HG02678 (cell line): ENCODE data around the gene MLC1.

Source experiments
- ATAC-seq: cut with Tn5 transposase; IDR thresholded peaks from one replicate; pipeline ENCODE4 v1.9.1; 2021; ENCODE audit warnings: mild to moderate bottlenecking, moderate library complexity; ENCODE audit not compliant: unreplicated experiment

Gene MLC1

DNA sequence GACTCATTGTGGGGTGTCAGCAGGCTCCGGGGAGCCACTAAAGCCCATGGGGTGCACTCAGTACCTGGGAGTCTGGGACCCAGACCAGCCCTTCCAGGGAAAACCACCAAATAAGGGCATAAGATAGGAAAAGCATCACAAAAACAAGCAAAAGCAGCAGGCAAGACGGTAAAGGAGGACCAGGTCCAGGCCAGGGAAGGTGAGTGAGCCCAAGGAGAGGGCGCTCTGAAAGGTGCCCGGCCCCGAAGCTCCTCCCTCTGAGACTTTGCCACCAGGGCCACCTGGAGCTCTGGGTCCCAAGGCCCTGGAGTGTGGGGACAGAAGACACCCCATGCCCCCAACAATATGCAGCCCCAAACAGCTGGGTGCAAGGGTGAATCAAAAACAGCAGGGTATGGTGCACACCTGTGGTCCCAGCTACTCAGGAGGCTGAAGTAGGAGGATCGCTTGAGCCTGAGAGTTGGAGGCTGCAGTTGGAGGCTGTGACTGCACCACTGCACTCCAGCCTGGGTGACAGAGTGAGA, 67.5 kb downstream of the MLC1 start:
- no peak for ATAC-seq

DNA sequence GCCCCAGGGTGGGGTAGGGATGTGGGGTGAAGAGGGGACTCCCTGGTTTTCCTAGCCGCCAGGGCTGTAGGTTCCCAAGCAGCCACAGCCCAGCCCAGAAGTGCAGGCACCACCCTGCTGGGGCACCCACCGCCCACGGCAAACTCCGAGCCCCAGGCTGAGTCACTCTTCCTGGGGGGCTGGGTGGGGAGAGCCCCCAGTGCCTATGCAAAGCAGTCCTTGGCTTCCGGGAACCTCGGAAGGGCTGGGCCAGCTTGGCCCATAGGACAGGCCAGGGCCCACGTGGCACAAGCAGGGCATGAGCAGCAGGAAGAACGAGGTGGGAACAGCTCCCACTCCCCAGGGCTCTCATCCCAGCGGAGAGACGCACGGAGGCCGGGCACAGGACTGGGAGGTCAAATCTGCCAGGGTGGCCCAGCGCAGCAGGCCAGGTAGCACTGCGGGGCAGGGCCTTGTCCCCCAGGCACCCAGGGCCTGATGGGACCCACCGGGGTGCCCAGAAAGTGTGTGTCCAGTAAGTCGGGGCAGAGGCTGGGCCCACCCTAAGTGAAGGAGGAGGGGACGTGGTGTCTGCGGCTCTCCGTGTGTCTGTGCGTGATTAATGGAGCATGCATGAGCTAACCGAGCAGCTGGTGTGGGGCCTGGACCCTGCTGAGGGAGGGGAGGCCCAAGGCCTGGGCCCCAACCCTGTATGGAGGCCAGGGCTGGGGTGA, 68.1 kb downstream of the MLC1 start:
- ATAC-seq = no peak

DNA sequence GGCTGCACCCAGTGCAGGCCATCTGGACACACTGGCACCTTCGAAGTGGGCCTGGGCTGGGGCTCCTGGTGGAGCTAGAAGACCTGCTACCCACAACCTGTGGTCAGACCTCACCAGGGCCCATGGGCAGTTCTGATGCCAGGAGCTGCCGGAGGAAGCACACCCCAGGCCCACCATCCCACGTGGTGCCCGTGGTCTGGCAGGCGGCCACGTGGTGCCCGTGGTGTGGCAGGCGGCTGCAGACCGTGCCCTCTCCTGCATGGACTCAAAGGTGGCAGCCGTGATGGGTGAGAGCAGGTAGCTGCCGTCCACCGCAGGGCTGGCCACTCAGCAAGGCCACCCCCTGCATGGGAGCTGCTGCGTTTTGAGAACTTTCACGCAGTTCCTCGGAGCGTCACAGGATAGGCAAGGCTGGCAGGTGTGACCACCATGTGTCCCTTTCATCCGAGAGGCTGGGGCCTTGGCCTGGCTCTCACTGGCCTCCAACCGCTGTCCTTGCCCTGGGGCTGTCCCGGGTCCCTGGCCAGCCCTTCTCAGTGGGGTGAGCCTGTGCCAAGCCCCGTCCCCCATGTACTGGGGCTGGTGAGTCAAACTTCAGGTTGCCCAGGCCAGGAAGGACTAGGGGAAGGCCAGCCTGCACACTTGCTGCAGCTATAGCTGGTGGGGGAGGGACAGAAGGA, 68.8 kb downstream of the MLC1 start:
- no peak for ATAC-seq

DNA sequence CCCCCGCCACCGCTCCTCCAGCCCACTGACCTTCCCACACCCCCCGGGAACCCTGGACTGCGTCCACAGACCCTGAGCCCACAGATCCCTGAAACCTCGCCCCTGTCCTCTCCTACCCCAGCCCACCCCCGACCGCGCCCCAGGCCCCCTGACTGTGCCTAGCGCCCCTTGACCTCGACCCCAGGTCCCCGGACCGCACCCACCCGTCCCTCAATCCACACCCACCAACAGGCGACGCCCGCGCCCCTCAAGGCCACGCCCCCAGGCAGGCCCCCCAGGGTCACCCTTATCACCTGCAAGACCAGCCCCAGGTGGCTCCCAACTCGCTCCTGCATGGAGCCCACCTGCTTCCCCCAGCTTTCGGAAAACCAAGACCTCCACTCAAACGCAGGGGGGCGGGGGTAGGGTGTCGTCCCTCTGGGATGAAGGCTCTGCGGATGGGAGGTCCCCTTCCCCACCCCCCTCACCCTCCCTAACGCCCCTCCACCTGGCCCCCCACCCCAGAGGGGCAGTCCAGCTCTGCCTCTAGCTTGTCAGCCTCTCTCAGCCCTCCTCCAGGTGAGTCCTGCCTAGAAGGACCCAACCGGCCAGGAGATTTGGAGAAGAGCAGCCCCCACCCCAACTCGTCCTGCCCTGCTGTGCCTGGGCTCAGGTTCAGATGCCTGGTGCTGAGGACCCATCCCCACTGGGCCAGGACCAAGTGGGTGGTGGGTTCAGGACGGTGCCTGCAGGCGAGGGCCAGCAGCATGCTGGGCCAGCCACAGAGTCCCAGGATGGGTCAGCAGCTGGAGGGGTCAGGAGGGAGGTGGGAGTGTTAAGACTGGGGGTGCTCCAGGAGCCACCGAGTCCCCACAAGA, 69.5 kb downstream of the MLC1 start:
- ATAC-seq = no peak

DNA sequence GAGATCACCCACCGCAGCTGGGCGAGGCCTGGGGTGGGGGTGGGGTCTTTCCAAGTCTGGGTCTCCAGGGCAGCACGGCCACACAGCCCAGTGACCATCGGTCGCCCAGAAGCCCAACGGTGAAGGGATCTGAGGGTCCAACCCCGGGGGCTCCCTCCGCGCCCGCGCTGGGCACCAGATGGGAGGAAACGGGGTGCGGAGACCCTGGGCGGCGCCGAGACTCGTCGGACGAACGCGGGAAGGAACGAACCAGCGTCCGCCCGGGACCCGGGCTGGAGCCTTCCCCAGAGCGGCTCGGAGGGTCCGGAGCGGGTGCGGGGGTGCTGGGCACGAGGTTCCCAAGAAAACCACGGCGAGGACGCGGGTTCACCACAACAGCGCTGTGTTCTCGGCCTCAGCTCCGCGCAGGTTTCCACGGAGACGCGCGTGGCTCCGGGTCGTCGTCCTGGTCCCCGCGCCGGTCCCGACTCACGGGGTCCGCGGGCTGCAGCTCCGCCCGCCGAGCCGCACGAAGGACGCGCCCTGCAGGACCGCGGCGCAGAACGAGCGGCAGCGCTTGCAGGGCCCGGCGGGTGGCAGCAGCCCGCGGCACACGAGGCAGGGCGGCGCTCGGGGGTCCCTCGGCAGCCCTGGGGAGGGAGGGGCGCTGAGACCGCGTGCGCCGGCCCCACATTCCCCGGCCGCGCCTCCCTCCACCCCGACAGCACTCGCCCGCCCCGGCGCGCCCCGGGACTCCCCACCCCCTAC, 70.4 kb downstream of the MLC1 start:
- no peak for ATAC-seq

DNA sequence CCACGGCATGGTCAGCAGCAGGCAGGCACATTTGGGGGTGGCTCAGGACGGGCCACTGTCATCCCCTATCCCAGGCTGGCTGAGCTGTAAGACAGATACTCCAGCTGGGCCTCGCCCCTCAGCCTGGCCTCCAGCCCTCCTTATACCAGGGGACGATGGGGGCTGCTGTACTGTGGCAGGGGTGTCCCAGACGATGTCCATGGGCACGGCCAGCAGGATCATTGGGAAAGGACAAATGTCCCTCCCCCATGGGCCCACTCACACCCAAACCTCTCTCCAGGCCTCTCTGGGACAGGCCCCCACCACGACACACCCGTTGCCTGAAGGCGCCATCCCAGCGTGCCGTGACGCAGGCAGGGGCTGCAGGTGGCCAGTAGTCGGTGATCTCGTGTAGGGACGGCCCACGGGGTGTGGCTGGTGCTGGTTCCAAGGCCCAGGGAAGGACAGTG, 71.1 kb downstream of the MLC1 start:
- ATAC-seq = no peak

DNA sequence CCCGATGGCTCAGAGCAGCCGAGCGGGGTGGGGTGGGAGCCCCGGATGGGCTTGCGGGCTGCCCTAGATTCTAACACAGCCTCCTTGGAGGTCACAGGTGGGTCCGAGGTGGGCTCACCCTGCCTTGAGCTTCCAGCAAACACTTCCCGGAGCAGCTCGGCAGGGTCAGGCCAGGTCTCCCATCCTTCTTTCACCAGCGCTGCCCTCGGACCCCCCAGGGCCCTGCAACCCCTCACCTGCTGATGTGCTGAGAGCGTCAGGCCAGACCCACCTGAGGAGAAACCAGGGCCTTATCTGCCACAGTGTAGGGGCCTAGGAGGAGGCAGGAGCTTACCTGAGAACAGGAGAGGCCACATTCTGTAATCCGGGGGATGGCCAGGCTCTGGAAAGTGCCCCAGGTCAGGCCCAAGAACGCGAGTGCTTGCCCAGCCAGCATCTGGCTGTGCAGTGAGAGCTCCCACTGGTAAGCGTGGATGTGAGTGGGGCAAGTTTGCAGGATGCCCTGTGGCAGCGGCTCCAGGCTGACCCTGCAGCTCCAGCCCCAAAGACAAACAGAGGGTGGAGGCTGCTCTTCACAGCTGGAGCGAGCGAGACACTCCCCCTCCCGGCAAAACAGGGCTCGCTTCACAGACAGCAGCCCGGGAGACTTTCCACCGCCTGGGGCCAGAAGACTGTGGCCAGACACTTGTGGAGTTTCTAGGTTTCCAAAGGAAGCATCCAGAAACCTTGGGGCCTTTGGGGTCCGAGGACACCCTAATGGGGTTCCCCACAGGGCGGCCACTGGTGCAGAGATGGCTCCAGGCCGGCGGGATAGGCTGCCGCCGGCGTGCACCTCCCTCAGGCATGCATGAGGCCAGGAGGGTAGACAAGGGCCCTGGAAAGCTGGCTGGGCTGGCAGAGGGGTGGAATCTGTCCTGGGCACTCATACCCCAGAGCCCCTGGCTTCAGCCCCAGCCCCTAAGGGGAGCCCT, 72.7 kb downstream of the MLC1 start, which contains the start of gene IL17REL:
IL17REL (minus strand) TSS at position 555 of the 971 bp plus-strand sequence; CDS start at position 436, 119 bp downstream.
- no peak for ATAC-seq

DNA sequence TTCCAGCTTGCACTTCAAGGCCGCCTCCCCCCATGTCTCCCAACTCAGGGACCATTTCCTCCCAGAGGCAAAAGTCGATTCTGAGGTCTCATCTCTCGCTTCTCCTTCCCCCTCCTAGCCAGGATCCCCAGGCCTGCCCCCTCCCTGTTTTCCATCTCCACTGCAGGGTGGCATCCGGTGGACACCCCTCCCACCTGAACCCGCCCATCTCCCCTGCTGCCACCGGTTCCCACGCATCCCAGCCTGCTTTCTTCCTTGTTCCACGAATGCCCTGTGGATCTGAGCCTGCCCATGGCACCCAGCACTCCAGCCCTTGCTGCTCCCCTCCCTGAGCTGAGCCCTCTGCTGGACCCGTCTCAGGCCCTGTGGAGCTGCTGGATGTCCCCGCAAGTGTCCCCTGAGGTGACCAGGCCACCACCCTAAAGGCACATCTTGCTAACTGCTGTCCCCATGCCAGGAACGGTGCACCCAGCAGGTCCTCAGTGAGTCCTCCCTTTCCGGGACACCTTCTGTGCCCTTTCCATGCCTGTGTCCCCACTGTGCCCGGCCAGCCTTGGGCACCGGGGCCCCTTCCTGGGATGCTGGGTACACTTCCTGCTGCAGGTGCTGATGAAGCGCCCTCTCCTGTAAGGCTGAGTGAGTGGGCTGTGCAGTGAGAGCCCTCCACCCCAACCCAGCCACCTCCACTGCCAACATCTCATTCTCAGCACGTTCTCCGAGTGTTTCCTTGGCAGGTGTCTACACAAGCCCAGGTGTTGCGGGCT, 73.6 kb downstream of the MLC1 start:
- no peak for ATAC-seq

DNA sequence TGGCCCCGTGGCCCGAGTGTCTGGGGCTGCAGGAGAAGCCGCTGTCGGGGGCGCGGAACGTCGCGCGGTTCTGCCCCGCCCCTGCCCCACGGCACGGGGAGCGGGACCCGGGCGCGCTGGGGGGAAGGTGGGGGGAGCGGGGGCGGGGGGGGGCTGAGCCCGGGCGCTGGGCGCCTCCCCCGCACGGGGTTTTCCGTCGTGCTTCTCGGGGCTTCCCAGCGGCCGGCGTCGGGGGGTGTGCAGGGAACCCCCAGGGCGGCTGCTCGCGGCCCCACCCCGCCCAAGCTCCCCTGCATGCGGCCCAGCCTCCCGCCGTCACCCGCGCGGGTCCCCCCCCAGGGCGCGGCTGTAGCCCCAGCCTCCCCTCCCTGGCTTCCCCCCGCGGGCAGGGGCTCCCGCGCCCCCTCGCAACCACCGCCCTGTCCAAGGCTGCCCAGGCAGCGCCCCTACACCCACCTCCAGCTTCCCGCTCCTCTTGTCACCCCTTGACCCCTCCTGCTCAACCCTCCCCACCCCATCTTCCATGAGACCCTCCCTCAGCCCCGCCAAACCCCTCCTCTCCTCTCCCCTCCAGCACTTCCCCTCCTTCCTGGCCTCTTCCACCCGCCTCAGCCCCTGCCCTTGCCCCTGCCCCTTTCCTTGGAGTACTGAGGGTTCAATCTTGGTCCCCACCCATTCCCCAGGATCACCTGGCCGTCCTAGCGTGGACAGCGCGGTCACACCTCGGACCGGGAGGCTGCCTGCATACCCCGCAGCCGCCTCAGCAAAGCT, 74.4 kb downstream of the MLC1 start:
- no peak for ATAC-seq

DNA sequence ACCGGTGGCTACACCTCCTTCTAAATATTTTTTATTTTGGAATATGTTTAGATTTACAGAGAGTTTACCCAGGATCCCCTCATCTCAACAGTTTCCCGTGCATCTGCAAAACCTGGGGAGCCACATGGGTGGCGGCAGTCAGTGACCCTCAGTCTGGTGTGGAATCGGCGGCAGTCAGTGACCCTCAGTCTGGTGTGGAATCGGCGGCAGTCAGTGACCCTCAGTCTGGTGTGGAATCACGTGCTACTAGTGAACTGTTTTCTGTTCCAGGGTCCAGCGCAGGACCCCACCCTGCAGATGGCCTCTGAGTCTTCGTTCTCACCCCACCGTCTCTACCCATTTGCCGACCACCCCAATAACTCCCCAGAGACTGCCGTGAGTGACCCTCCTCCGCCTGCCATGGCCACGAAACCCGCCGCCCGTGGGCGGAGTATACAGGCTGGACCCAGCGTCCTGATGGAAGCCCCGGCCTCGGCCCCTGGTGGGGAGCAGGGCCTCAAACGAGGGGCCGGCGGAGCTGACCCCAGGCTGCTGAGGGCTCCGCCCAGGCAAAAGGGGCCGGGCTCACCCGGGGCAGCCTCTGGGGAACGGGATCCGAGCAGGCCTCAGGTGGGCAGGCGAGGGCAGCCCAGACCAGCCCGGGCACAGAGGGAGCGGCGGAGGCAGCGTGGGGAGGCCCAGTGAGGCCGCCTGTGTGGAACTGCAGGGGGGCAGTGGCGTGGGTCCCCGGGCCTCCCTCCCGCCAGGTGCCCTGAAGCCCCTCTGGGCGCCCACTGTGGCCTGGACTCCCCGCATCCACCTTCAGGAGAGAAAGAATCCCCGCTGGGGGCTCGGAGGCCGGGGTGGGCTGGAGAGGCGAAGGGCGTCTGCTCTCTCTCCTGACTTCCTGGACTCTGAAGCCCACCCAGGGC, 75.2 kb downstream of the MLC1 start:
- no peak for ATAC-seq
